GM12878 (cell line): ENCODE data around the gene SWT1. TPM values are rescaled to one million over a fixed set of nuclear protein-coding genes. Genes with fewer than 3 reads are reported as not detected.

Experiments
- ATAC-seq: fragments of 200-7000 bp; cut with Tn5 transposase; 3 replicates; pipeline ENCODE4 v1.9.1; 2020; ENCODE audit warnings: mild to moderate bottlenecking, moderate library complexity
- BruUV-seq: library from RNA; stranded (reverse); fragments of 400-500 nt; replicated peaks from 2 replicates; lab custom pipeline; 2021; lab: Mats Ljungman, UMichigan
- CTCF ChIA-PET: fragments of 300-600 bp; sonication (Branson Sonifier 250); formaldehyde crosslinking; extraction: SDS; loops from one replicate; lab custom pipeline; 2021; ENCODE audit warnings: inconsistent platforms; lab: Yijun Ruan, JAX
- POLR2A ChIA-PET: fragments of 350-600 bp; formaldehyde crosslinking; extraction: SDS; loops from one replicate; lab custom pipeline; 2021; ENCODE audit warnings: inconsistent platforms; lab: Charles Lee
- RAD21 ChIA-PET: fragments of 300-600 bp; sonication (Branson Sonifier 250); formaldehyde crosslinking; loops from one replicate; lab custom pipeline; 2023; ENCODE audit warnings: antibody characterized with exemption; ENCODE audit not compliant: unreplicated experiment; lab: Charles Lee
- SMC1A ChIA-PET: fragments of 300-600 bp; sonication (Branson Sonifier 250); formaldehyde crosslinking; loops from one replicate; lab custom pipeline; 2023; ENCODE audit not compliant: unreplicated experiment, uncharacterized antibody; lab: Charles Lee
- DNase-seq: peaks from one replicate; pipeline ENCODE4 v3.0.0-alpha.2; 2011; ENCODE audit warnings: low read depth, low spot score
- FAIRE-seq: peaks from 3 replicates; lab custom pipeline; 2011; peaks lifted over from hg19 to GRCh38; lab: Jason Lieb, UNC
- H2AFZ ChIP-seq: 2 replicates; pipeline ENCODE4 v1.6.0; 2011; ENCODE audit warnings: low read depth, low read length, control low read depth; ENCODE audit not compliant: control insufficient read depth
- H3K27ac ChIP-seq: 2 replicates; pipeline ENCODE4 v1.5.1; 2011; ENCODE audit warnings: control low read depth; ENCODE audit not compliant: control insufficient read depth, insufficient read depth
- H3K27me3 ChIP-seq, 2 experiments: replicated peaks in 1 of 2; 2 replicates each; pipeline versions ENCODE4 v1.6.0 to v1.6.1; 2011; ENCODE audit warnings: low read length in 1 of 2; ENCODE audit not compliant: control insufficient read depth in 2 of 2, insufficient read depth in 2 of 2
- H3K36me3 ChIP-seq, 2 experiments: 2 replicates each; pipeline ENCODE4 v1.5.1; 2011; ENCODE audit warnings: low read length in 1 of 2; ENCODE audit not compliant: control insufficient read depth in 2 of 2, insufficient read depth in 2 of 2
- H3K4me1 ChIP-seq: 2 replicates; pipeline ENCODE4 v1.6.1; 2011; ENCODE audit warnings: mild to moderate bottlenecking, low read length, moderate library complexity, mixed read lengths; ENCODE audit not compliant: control insufficient read depth, insufficient read depth
- H3K4me2 ChIP-seq: 2 replicates; pipeline ENCODE4 v1.6.0; 2011; ENCODE audit warnings: control low read depth; ENCODE audit not compliant: control insufficient read depth, insufficient read depth
- H3K4me3 ChIP-seq: fragments of 200-600 bp; sonication (generic); 2 replicates; pipeline ENCODE4 v1.5.1; 2016
- H3K79me2 ChIP-seq: 2 replicates; pipeline ENCODE4 v1.6.0; 2011; ENCODE audit warnings: low read length; ENCODE audit not compliant: control insufficient read depth, insufficient read depth
- H3K9ac ChIP-seq: 2 replicates; pipeline ENCODE4 v1.8.0; 2011; ENCODE audit warnings: low read length, control low read depth, mixed read lengths; ENCODE audit not compliant: control insufficient read depth, insufficient read depth
- H3K9me3 ChIP-seq: replicated peaks from 3 replicates; pipeline ENCODE4 v1.5.1; 2011; ENCODE audit warnings: mild to moderate bottlenecking, low read length; ENCODE audit not compliant: control insufficient read depth, insufficient read depth
- H4K20me1 ChIP-seq: 2 replicates; pipeline ENCODE4 v1.6.0; 2011; ENCODE audit not compliant: control insufficient read depth, insufficient read depth
- BHLHE40 ChIP-seq, 2 experiments: fragments of 450-650 bp in 1 of 2; IDR thresholded peaks; 2 replicates each; pipeline ENCODE4 v1.6.1; 2011 to 2017; ENCODE audit warnings: low read depth in 2 of 2, borderline replicate concordance in 1 of 2, improper control_type of control experiment in 1 of 2, low read length in 1 of 2, mild to moderate bottlenecking in 1 of 2
- CBFB ChIP-seq: IDR thresholded peaks from 2 replicates; pipeline ENCODE4 v1.6.1; 2016; ENCODE audit warnings: antibody characterized with exemption, low read depth
- CBX5 ChIP-seq: sonication (generic); IDR thresholded peaks from 2 replicates; pipeline ENCODE4 v1.6.1; 2016; ENCODE audit warnings: low read depth, moderate library complexity, mild to moderate bottlenecking, inconsistent platforms
- CHD1 ChIP-seq: IDR thresholded peaks from 2 replicates; pipeline ENCODE4 v1.6.1; 2012; ENCODE audit warnings: low read depth, low read length, improper control_type of control experiment
- ESRRA ChIP-seq: IDR thresholded peaks from 2 replicates; pipeline ENCODE4 v1.6.1; 2012; ENCODE audit warnings: mild to moderate bottlenecking, low read length, improper control_type of control experiment
- FOXK2 ChIP-seq: fragments of 450-650 bp; IDR thresholded peaks from 2 replicates; pipeline ENCODE4 v1.6.1; 2017; ENCODE audit warnings: mild to moderate bottlenecking, moderate library complexity
- HDAC2 ChIP-seq: fragments of 200-600 bp; sonication (generic); IDR thresholded peaks from 2 replicates; pipeline ENCODE4 v1.6.1; 2017
- MYB ChIP-seq: fragments of 150-350 bp; IDR thresholded peaks from 2 replicates; pipeline ENCODE4 v1.6.1; 2014; ENCODE audit warnings: mild to moderate bottlenecking, low read depth, low read length, borderline replicate concordance
- NBN ChIP-seq: fragments of 450-650 bp; IDR thresholded peaks from 2 replicates; pipeline ENCODE4 v1.6.1; 2016
- NFXL1 ChIP-seq: fragments of 450-650 bp; IDR thresholded peaks from 2 replicates; pipeline ENCODE4 v1.6.1; 2017; ENCODE audit warnings: antibody characterized with exemption, mild to moderate bottlenecking, borderline replicate concordance
- POU2F2 ChIP-seq: IDR thresholded peaks from 3 replicates; pipeline ENCODE4 v1.6.1; 2011; ENCODE audit warnings: low read depth, mild to moderate bottlenecking, low read length, borderline replicate concordance
- RAD21 ChIP-seq: IDR thresholded peaks from 2 replicates; pipeline ENCODE4 v1.6.1; 2011; ENCODE audit warnings: mild to moderate bottlenecking, low read depth, low read length, moderate library complexity; ENCODE audit not compliant: insufficient read depth
- RELA ChIP-seq: fragments of 450-650 bp; IDR thresholded peaks from 2 replicates; pipeline ENCODE4 v1.8.0; 2014; ENCODE audit warnings: borderline replicate concordance; ENCODE audit not compliant: partially characterized antibody
- SMARCA5 ChIP-seq: fragments of 450-650 bp; IDR thresholded peaks from 2 replicates; pipeline ENCODE4 v1.6.1; 2017; ENCODE audit warnings: mild to moderate bottlenecking
- TARDBP ChIP-seq: IDR thresholded peaks from 2 replicates; pipeline ENCODE4 v1.6.1; 2016; ENCODE audit warnings: borderline replicate concordance
- ZBED1 ChIP-seq: IDR thresholded peaks from 2 replicates; pipeline ENCODE4 v1.6.1; 2016; ENCODE audit warnings: borderline replicate concordance
- ZZZ3 ChIP-seq: IDR thresholded peaks from 2 replicates; pipeline ENCODE4 v1.6.1; 2011; ENCODE audit warnings: low read depth; ENCODE audit not compliant: control insufficient read depth, insufficient read length
- WGBS: methylation state at CpG from one replicate; pipeline ENCODE4 v1.1.6; 2016; ENCODE audit warnings: low lambda C conversion rate; ENCODE audit not compliant: insufficient replicate concordance, insufficient coverage; ENCODE audit errors: missing lambda C conversion rate; 5-methylcytosine and 5-hydroxymethylcytosine counted together
- in situ Hi-C: fragments of 300-500 bp; cut with MboI; formaldehyde crosslinking; loops from 9 replicates; pipeline ENCODE4 v1.14.3; 2018; ENCODE audit warnings: mixed read lengths
- intact Hi-C: fragments of 100-400 bp; cut with micrococcal nuclease; formaldehyde crosslinking; loops from one replicate; pipeline ENCODE4 v1.14.2; 2022; ENCODE audit not compliant: unreplicated experiment
- polyA plus RNA-seq, 11 experiments: library from polyadenylated mRNA; depleted of rRNA in 4 of 11; unstranded in 6 of 11; stranded (reverse) in 5 of 11; fragments of >200 nt; fragmentation: Nextera tagmentation in 4 of 11; fragmentation: Illumina TruSeq in 1 of 11; extraction: Ambion mirVana in 4 of 11; extraction: Trizol in 1 of 11; gene quantifications; 1 replicate in 1 of 11; 2 replicates in 10 of 11; pipeline versions ENCODE4 v1.2.1 to v1.2.3, GENCODE V29; 2011 to 2016; ENCODE audit warnings: inconsistent platforms in 2 of 11, missing spikeins in 2 of 11, low read depth in 1 of 11
- total RNA-seq, 4 experiments: library from RNA; depleted of rRNA in 3 of 4; stranded (reverse); fragments of >200 nt in 3 of 4; fragmentation: Illumina TruSeq in 1 of 4; extraction: Trizol in 1 of 4; gene quantifications; 2 replicates each; pipeline versions ENCODE4 v1.2.1 to v1.2.3, GENCODE V29; 2013 to 2021
- TF ChIP-seq, protein P1 (sequence below): IDR thresholded peaks from 2 replicates; pipeline ENCODE4 v1.6.1; 2011; ENCODE audit warnings: mild to moderate bottlenecking, low read depth, low read length, moderate library complexity; ENCODE audit not compliant: insufficient replicate concordance
- TF ChIP-seq, protein P2 (sequence below): fragments of 150-350 bp; IDR thresholded peaks from 2 replicates; pipeline ENCODE4 v1.6.1; 2016; ENCODE audit warnings: low read depth, low read length

The SWT1 gene
- total and polyA plus RNA-seq, 10 of the 15 experiments (the other 5 are each of a cell fraction or from before 2014, with no cell fraction given), result 1.0 to 4.2 (median 2.6) TPM

GRCh38 chr1:185228979-185229378, 72.0 kb downstream of the SWT1 start:
- intact Hi-C loops (no loop called here), in situ Hi-C loops (no loop called here)
- Histone ChIP-seq H4K20me1 (no peaks in the 10 kb centered on the region), H3K9ac (no peak overlapping the region), H3K27me3 (no peaks in the 10 kb centered on the region), H3K4me1 (no peaks in the 10 kb centered on the region), H3K36me3 (no peaks in the 10 kb centered on the region), H2AFZ (no peak overlapping the region), H3K27ac (no peak overlapping the region), H3K4me2 (no peak overlapping the region), H3K9me3 (no peaks in the 10 kb centered on the region), H3K4me3 (no peak overlapping the region), H3K79me2 (no peaks in the 10 kb centered on the region)
- ChIA-PET SMC1A (no interaction called here), RAD21 (no interaction called here), POLR2A (no interaction called here), CTCF (no interaction called here)
- WGBS, result 97% methylated on average over 4 of the region's 4 CpGs
- ATAC-seq (no peak), DNase-seq (no peak), FAIRE-seq (no peak)
- no TSS peak for BruUV-seq
- TF ChIP-seq ESRRA (no peak), MYB (no peak), ZBED1 (no peak), NBN (no peak), BHLHE40 (IDR thresholded peaks at IDR 0.05; ENCODE audit: borderline replicate concordance in 1 of 2, low read depth in 2 of 2, low read length in 1 of 2) (no peak), RELA (no peak), ZZZ3 (no peak), CBFB (no peak), RAD21 (no peak), SMARCA5 (no peak), CBX5 (no peak), CHD1 (no peak), NFXL1 (no peak), TARDBP (no peak), POU2F2 (no peak), HDAC2 (no peak), FOXK2 (no peak)
- TF ChIP-seq, protein P1, sequence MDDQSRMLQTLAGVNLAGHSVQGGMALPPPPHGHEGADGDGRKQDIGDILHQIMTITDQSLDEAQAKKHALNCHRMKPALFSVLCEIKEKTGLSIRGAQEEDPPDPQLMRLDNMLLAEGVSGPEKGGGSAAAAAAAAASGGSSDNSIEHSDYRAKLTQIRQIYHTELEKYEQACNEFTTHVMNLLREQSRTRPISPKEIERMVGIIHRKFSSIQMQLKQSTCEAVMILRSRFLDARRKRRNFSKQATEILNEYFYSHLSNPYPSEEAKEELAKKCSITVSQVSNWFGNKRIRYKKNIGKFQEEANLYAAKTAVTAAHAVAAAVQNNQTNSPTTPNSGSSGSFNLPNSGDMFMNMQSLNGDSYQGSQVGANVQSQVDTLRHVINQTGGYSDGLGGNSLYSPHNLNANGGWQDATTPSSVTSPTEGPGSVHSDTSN, result no peak
- TF ChIP-seq, protein P2, sequence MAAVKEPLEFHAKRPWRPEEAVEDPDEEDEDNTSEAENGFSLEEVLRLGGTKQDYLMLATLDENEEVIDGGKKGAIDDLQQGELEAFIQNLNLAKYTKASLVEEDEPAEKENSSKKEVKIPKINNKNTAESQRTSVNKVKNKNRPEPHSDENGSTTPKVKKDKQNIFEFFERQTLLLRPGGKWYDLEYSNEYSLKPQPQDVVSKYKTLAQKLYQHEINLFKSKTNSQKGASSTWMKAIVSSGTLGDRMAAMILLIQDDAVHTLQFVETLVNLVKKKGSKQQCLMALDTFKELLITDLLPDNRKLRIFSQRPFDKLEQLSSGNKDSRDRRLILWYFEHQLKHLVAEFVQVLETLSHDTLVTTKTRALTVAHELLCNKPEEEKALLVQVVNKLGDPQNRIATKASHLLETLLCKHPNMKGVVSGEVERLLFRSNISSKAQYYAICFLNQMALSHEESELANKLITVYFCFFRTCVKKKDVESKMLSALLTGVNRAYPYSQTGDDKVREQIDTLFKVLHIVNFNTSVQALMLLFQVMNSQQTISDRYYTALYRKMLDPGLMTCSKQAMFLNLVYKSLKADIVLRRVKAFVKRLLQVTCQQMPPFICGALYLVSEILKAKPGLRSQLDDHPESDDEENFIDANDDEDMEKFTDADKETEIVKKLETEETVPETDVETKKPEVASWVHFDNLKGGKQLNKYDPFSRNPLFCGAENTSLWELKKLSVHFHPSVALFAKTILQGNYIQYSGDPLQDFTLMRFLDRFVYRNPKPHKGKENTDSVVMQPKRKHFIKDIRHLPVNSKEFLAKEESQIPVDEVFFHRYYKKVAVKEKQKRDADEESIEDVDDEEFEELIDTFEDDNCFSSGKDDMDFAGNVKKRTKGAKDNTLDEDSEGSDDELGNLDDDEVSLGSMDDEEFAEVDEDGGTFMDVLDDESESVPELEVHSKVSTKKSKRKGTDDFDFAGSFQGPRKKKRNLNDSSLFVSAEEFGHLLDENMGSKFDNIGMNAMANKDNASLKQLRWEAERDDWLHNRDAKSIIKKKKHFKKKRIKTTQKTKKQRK, result no peak
